HepG2 (cell line): ENCODE results near the gene TACC3. TPM values are rescaled to one million over a fixed set of nuclear protein-coding genes. Genes with fewer than 3 reads are reported as not detected.

Experiments used
- DNMT1 ChIP-seq: sonication (generic); formaldehyde crosslinking; IDR thresholded peaks from 2 replicates; pipeline ENCODE4 v1.5.1; 2020; ENCODE audit warnings: mild to moderate bottlenecking, missing genetic modification reagents
- FLYWCH1 ChIP-seq: sonication (generic); formaldehyde crosslinking; IDR thresholded peaks from 2 replicates; pipeline ENCODE4 v1.8.1; 2023; ENCODE audit warnings: mild to moderate bottlenecking, missing genetic modification reagents
- HBP1 ChIP-seq: IDR thresholded peaks from 2 replicates; pipeline ENCODE4 v1.6.1; 2016; ENCODE audit warnings: low read depth, control low read depth
- HDAC2 ChIP-seq: sonication (generic); formaldehyde crosslinking; IDR thresholded peaks from 2 replicates; pipeline ENCODE4 v1.4.0; 2020; ENCODE audit warnings: missing genetic modification reagents
- HNF1A ChIP-seq, 2 experiments: sonication (generic) in 1 of 2; formaldehyde crosslinking in 1 of 2; IDR thresholded peaks; 2 replicates each; pipeline versions ENCODE4 v1.4.0 to v1.6.1; 2016 to 2020; ENCODE audit warnings: borderline replicate concordance in 1 of 2, low read depth in 1 of 2, mild to moderate bottlenecking in 1 of 2, missing genetic modification reagents in 1 of 2
- LBX2 ChIP-seq: sonication (generic); formaldehyde crosslinking; IDR thresholded peaks from 2 replicates; pipeline ENCODE4 v1.5.0; 2020; ENCODE audit warnings: missing genetic modification reagents, mild to moderate bottlenecking, borderline replicate concordance
- MZF1 ChIP-seq: sonication (generic); formaldehyde crosslinking; IDR thresholded peaks from 2 replicates; pipeline ENCODE4 v1.8.1; 2023; ENCODE audit warnings: mild to moderate bottlenecking, missing genetic modification reagents, borderline replicate concordance
- NR2C2 ChIP-seq: sonication (generic); formaldehyde crosslinking; IDR thresholded peaks from 2 replicates; pipeline ENCODE4 v1.4.0; 2020; ENCODE audit warnings: missing genetic modification reagents, mild to moderate bottlenecking, moderate library complexity, borderline replicate concordance
- PAF1 ChIP-seq: IDR thresholded peaks from 2 replicates; pipeline ENCODE4 v1.6.1; 2016; ENCODE audit warnings: missing genetic modification reagents, missing compliant biosample characterization
- PHF20 ChIP-seq: sonication (generic); formaldehyde crosslinking; IDR thresholded peaks from 2 replicates; pipeline ENCODE4 v1.5.0; 2020; ENCODE audit warnings: mild to moderate bottlenecking, missing genetic modification reagents
- SALL1 ChIP-seq: sonication (generic); formaldehyde crosslinking; IDR thresholded peaks from 2 replicates; pipeline ENCODE4 v1.8.0; 2022; ENCODE audit warnings: mild to moderate bottlenecking, missing genetic modification reagents
- TOE1 ChIP-seq: sonication (generic); formaldehyde crosslinking; IDR thresholded peaks from 2 replicates; pipeline ENCODE4 v1.4.0; 2020; ENCODE audit warnings: mild to moderate bottlenecking, missing genetic modification reagents
- ZBTB42 ChIP-seq: sonication (generic); formaldehyde crosslinking; IDR thresholded peaks from 2 replicates; pipeline ENCODE4 v1.5.0; 2020; ENCODE audit warnings: mild to moderate bottlenecking, missing genetic modification reagents
- ZFP1 ChIP-seq: IDR thresholded peaks from 2 replicates; pipeline ENCODE4 v1.6.1; 2016
- ZFP90 ChIP-seq: sonication (generic); formaldehyde crosslinking; IDR thresholded peaks from 2 replicates; pipeline ENCODE4 v1.8.0; 2022; ENCODE audit warnings: missing genetic modification reagents, mild to moderate bottlenecking, inconsistent platforms, borderline replicate concordance
- ZMYM3 ChIP-seq: sonication (generic); formaldehyde crosslinking; IDR thresholded peaks from 2 replicates; pipeline ENCODE4 v1.5.1; 2020; ENCODE audit warnings: mild to moderate bottlenecking, missing genetic modification reagents
- ZNF432 ChIP-seq: sonication (generic); formaldehyde crosslinking; IDR thresholded peaks from 2 replicates; pipeline ENCODE4 v1.5.0; 2020; ENCODE audit warnings: missing genetic modification reagents, mild to moderate bottlenecking, borderline replicate concordance
- ZNF512B ChIP-seq: sonication (generic); formaldehyde crosslinking; IDR thresholded peaks from 2 replicates; pipeline ENCODE4 v1.5.1; 2020; ENCODE audit warnings: missing genetic modification reagents, mild to moderate bottlenecking, borderline replicate concordance
- ZNF768 ChIP-seq: sonication (generic); formaldehyde crosslinking; IDR thresholded peaks from 2 replicates; pipeline ENCODE4 v1.4.0; 2020; ENCODE audit warnings: missing genetic modification reagents
- ZNF780A ChIP-seq: sonication (generic); formaldehyde crosslinking; IDR thresholded peaks from 2 replicates; pipeline ENCODE4 v1.8.0; 2022; ENCODE audit warnings: mild to moderate bottlenecking, missing genetic modification reagents, moderate library complexity
- ZSCAN20 ChIP-seq: sonication (generic); formaldehyde crosslinking; IDR thresholded peaks from 2 replicates; pipeline ENCODE4 v1.4.0; 2020; ENCODE audit warnings: missing genetic modification reagents, mild to moderate bottlenecking, borderline replicate concordance
- polyA plus RNA-seq, 8 experiments: library from polyadenylated mRNA; depleted of rRNA in 3 of 8; stranded (reverse) in 7 of 8; unstranded in 1 of 8; fragments of >200 nt; fragmentation: Illumina TruSeq in 4 of 8; extraction: Trizol in 4 of 8; gene quantifications; 2 replicates each; pipeline versions ENCODE4 v1.2.1 to v1.2.3, GENCODE V29; 2011 to 2016; ENCODE audit warnings: low read depth in 4 of 8, missing spikeins in 1 of 8, mixed read lengths in 1 of 8; ENCODE audit not compliant: insufficient read depth in 1 of 8
- total RNA-seq, 5 experiments: library from RNA; depleted of rRNA; stranded (reverse); fragments of >200 nt; fragmentation: Illumina TruSeq; extraction: Trizol; gene quantifications; 2 replicates each; pipeline ENCODE4 v1.2.3, GENCODE V29; 2016; ENCODE audit warnings: low read depth in 1 of 5

The TACC3 gene
- total and polyA plus RNA-seq, 2 of the 13 experiments (the other 11 are each of a cell fraction or from before 2014, with no cell fraction given), result 20.3 to 21.2 TPM

GRCh38 chr4:1776521-1777161, 55.3 kb downstream of the TACC3 start (continued):
- TF ChIP-seq HNF1A (IDR thresholded peaks at IDR 0.05; ENCODE audit: low read depth), result no peak
- TF ChIP-seq HNF1A (CRISPR knock-in tag; IDR thresholded peaks at IDR 0.05; ENCODE audit: borderline replicate concordance), result no peak
- no peak; the same call in 1 of the 2 replicates for TF ChIP-seq ZFP90 (CRISPR knock-in tag)
- no peak for TF ChIP-seq TOE1
- no peak for TF ChIP-seq ZNF780A (CRISPR knock-in tag)
- no peak; the same call in 1 of the 2 replicates for TF ChIP-seq LBX2 (CRISPR knock-in tag)
- 0 out of 2 replicates have a peak, but pooled peaks have one; percentile 45 for TF ChIP-seq ZSCAN20 (CRISPR knock-in tag)
- TF ChIP-seq DNMT1 (CRISPR knock-in tag), result no peak
- TF ChIP-seq ZNF432 (CRISPR knock-in tag), result no peak
- no peak for TF ChIP-seq ZBTB42 (CRISPR knock-in tag)
- 0 out of 2 replicates have a peak, but pooled peaks have one; percentile 63 for TF ChIP-seq ZNF512B (CRISPR knock-in tag)
- peak; percentile 64; the same call in 1 of the 2 replicates for TF ChIP-seq SALL1 (CRISPR knock-in tag)
- TF ChIP-seq ZMYM3 (CRISPR knock-in tag), result peak; percentile 69
- peak; percentile 47; the same call in 1 of the 2 replicates for TF ChIP-seq NR2C2 (CRISPR knock-in tag)
- TF ChIP-seq HDAC2 (CRISPR knock-in tag), result peak; percentile 74
- TF ChIP-seq ZFP1, result no peak
- no peak for TF ChIP-seq PHF20 (CRISPR knock-in tag)
- no peak for TF ChIP-seq MZF1 (CRISPR knock-in tag)
- peak; percentile 35; the same call in 1 of the 2 replicates for TF ChIP-seq ZNF768 (CRISPR knock-in tag)
- TF ChIP-seq HBP1 (CRISPR knock-in tag), result no peak
- no peak for TF ChIP-seq PAF1 (CRISPR knock-in tag)
- TF ChIP-seq FLYWCH1 (CRISPR knock-in tag), result no peak
